VCaP (cell line): Measurements from ENCODE around the gene CCNI2.
A peak's percentile ranks its signal among the peaks of the same experiment; 100 is the strongest.

Source experiments
- H3K27ac ChIP-seq: fragments of 450-650 bp; 2 replicates; pipeline ENCODE4 v1.5.1; 2017
- TF ChIP-seq, protein P1 (sequence below): fragments of 450-650 bp; conservative IDR thresholded peaks from 2 replicates; pipeline ENCODE4 v1.5.1; 2017; ENCODE audit warnings: mild to moderate bottlenecking, moderate library complexity

CCNI2 gene

DNA sequence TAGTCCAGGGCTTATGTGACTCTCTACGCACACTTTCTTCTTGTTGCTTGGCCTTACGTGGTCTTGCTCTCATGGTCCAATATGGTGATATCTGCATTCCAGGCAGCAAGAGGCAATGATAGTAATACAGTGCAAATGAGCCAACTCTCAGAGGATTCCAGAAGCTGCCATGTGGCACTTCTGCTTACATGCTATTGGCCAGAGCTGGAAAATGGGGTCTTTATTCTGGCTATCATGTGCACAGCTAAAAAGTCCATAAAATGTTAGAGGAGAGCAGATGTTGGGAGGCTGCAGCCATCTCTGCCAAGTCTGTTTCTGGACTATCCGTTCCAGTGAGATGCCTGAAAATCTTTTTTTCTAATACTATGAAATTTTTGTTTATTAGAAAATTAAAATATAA is 32.7 kb downstream of the CCNI2 start:
- TF ChIP-seq, protein P1, sequence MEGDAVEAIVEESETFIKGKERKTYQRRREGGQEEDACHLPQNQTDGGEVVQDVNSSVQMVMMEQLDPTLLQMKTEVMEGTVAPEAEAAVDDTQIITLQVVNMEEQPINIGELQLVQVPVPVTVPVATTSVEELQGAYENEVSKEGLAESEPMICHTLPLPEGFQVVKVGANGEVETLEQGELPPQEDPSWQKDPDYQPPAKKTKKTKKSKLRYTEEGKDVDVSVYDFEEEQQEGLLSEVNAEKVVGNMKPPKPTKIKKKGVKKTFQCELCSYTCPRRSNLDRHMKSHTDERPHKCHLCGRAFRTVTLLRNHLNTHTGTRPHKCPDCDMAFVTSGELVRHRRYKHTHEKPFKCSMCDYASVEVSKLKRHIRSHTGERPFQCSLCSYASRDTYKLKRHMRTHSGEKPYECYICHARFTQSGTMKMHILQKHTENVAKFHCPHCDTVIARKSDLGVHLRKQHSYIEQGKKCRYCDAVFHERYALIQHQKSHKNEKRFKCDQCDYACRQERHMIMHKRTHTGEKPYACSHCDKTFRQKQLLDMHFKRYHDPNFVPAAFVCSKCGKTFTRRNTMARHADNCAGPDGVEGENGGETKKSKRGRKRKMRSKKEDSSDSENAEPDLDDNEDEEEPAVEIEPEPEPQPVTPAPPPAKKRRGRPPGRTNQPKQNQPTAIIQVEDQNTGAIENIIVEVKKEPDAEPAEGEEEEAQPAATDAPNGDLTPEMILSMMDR: no peak
- no peak overlapping the region for H3K27ac ChIP-seq

DNA sequence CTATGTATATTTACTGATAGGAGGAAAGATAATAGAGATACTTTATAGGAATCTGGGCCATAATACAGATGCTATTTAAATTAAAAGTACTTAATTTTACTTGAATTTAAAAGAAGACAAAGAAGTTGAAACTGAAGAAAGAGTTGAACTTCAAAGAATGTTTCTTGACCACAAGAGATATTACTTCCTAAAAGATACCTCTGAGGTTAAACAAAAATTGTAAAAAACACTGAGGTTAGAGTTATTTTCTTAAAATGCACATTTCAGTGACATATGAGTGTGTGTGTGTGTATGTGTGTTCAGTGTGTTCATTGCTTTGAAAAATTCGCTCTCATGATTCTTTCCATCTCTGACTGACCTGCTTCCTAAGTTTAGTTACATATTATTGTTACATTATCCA is 33.4 kb downstream of the CCNI2 start:
- TF ChIP-seq, protein P1: no peak
- no peak overlapping the region for H3K27ac ChIP-seq

DNA sequence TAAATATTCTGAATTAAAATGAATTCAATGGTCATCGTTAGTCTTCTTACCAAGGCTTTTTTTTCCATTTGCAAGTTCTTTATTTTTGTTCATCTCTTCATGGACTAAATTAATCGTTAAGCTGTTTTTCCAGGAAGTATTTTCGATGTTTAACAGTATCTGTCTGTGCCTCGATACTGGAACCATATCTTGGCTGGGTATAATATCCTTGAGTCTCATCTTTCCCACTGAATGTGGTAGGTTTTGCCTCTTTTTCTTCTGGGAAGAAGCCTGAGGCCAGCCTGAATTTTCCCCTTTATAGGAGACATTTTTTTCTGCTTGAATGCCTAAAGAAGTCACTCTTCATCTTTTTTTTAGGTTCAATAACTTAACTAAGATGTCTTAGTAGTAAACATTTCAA is 33.8 kb downstream of the CCNI2 start:
- TF ChIP-seq, protein P1: no peak
- H3K27ac ChIP-seq: no peak overlapping the region

DNA sequence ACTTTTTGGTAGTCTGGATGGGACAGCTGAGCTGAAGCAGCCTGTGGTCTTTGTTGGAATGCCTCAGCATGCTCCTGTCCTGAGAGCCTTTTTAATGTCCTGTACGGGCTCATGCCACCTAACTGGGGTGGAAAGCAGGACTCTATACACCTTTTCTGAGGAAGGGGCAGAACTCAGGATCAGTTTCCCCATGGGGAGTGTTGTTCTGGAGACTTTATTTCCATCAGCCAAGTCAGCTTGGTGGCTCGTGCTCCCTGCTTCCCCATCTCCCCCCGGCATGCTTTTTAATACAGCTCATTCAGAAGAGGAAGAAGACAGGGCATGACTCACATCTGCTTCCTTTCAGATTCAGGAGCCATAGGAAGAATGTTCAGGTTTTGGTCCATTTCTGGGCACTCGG is 34.9 kb downstream of the CCNI2 start:
- TF ChIP-seq, protein P1: no peak
- no peak overlapping the region for H3K27ac ChIP-seq

DNA sequence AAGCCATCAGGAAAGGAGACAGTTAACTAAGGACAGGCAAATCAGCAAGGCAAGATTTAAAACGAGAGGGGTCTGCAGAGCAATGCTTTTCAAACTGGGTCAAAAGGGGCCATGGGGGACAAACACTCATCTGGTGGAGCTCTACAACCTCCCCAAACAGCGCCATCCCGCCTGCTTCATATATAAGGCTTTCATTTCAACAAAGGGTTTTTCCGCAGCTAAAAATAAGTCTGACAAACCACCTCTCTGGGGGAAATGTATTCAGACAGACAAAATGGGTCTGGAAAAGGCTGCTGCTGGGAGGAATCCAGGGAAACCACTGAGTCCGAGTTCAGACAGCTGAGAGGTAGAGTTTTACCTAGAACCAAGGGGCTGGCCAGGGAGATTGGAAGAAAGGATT is 38.1 kb downstream of the CCNI2 start:
- H3K27ac ChIP-seq: no peak overlapping the region
- TF ChIP-seq, protein P1: no peak

DNA sequence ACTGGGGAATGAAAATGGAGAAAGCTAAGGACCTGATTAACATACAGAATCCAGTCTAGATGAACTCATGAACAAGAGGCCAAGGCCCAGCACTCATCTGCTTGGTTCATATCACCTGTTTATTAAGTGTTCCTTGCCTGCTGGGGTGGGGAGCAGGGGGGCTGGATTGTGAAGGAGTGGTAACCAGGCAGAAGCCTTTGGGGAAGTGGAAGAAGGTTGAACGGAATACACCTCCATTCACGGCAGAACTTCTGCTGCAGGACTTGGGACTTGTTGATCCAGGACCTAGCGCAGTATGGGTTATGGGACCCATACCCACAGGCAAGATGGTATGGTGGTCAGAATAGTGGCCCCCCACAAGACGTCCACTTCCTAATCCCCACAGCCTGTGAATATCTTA is 38.6 kb downstream of the CCNI2 start:
- H3K27ac ChIP-seq: no peak overlapping the region
- TF ChIP-seq, protein P1: no peak

DNA sequence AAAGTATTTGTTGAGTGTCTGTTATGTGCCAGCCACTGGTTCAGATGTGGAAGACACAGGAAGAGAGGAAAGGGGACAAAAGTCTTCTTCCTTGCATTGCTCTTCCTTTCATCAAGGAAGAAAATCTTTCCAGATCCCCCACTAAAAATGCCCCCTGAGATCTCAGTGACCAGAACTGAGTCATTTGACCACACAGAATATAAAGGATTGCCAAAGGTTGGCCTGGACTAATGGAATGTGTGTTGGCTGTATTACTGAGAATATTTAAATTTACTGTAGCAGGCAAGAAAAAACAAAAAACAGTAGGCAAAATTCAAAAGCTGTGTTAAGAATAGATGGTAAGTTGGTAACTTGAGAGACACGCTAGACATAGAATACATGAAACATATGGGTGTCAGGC is 39.9 kb downstream of the CCNI2 start:
- TF ChIP-seq, protein P1: no peak

DNA sequence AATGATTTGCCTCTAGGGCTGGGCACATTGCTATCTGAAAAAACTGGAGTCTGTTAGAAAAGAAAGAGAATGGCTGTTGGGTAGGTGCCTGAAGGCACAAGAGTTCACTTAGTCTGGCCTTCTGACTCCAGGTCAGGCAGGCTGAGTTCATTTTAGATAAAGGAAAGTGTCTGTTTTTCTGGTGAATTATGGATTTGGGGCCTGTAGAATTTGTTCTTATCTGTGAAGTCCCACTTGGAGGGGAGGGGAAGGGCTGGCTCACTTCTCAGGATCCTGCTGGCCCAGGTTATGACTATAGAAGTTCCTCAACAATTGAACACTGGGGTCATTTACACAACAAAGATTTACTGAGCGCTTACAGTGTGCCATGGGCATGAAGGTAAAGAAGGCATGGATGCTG is 41.3 kb downstream of the CCNI2 start:
- peak overlapping the region; percentile 72; the same call in 1 of the 2 replicates for H3K27ac ChIP-seq
- TF ChIP-seq, protein P1: no peak

More for the DNA sequence above, 39.9 kb downstream of the CCNI2 start:
- H3K27ac ChIP-seq: no peak overlapping the region
